Measurements from ENCODE around the gene SORBS2.
"Not testable (repeated sequence)": the region's sequence is repeated elsewhere in the genome, so short reads cannot be mapped to it uniquely, and the experiment has no call there.

SORBS2 gene, protein sequence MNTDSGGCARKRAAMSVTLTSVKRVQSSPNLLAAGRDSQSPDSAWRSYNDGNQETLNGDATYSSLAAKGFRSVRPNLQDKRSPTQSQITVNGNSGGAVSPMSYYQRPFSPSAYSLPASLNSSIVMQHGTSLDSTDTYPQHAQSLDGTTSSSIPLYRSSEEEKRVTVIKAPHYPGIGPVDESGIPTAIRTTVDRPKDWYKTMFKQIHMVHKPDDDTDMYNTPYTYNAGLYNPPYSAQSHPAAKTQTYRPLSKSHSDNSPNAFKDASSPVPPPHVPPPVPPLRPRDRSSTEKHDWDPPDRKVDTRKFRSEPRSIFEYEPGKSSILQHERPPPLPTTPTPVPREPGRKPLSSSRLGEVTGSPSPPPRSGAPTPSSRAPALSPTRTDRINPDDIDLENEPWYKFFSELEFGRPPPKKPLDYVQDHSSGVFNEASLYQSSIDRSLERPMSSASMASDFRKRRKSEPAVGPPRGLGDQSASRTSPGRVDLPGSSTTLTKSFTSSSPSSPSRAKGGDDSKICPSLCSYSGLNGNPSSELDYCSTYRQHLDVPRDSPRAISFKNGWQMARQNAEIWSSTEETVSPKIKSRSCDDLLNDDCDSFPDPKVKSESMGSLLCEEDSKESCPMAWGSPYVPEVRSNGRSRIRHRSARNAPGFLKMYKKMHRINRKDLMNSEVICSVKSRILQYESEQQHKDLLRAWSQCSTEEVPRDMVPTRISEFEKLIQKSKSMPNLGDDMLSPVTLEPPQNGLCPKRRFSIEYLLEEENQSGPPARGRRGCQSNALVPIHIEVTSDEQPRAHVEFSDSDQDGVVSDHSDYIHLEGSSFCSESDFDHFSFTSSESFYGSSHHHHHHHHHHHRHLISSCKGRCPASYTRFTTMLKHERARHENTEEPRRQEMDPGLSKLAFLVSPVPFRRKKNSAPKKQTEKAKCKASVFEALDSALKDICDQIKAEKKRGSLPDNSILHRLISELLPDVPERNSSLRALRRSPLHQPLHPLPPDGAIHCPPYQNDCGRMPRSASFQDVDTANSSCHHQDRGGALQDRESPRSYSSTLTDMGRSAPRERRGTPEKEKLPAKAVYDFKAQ (N-terminal part only)

DNA sequence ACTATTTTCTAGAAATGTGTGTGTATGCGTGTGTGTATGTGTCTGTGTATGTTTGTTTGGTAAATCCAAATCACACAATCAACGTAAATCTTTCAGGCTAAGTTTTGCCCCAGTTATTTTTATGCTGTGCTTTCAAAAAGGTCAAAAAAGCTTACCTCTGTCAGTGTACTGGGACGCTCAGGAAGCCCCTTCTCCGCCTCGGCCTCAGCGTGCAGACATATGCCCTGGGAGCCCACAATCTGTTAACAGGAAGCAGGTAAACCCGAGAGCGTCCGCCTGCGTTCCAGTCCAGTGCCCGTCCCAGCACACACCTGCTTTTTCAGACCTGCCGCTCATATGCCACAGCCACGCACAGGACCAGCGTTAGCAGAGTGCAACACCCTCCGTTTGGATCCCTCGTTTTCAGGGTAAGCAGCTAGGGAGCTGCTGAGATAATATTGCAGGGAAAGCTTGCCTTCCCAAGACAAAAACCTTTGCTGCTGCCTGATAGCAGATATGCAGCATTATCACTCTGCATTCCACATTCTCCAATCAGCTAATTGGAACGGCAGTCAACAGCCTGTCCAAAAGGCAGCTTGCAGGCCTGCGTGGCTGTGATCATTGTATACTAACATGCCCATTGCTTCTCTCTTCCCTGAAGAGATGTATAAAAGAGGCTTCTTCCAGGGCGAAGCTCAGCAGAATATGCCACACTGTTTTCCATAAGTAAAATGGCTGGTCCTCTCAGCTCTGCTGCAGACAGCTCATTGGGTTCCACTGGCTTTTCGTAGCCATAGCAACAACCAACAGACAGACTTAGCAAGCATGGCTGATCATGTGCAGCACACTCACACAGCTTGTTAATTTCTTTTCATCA lies at the start of gene SORBS2:
Gene SORBS2 (minus strand): TSS at position 686 of the 856 bp plus-strand sequence. CDS start 121,623 bp downstream, outside the sequence.
- H3K4me3 Mint-ChIP-seq: peak within 1 kb of the TSS; percentile 39

DNA sequence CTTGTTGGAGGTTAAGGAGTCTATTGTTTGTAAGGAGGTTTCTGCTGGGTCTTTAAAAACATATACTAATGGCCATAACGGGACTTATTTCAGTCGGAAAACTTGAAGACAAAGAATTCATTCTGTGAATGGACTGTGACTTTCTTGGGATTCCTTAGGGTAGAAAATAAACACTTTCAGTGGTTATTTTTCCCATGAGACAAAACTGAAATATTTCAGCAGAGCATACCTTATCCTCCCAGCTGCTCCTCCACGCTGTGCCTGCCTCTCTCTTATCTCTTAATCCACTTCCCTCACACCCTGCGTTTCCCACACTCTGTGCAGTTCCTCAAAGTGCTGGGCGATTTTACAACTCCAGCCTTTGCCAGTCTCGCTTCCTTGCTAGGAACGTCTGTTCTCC lies 47.1 kb upstream of the SORBS2 start:
- Mint-ChIP-seq H3K27ac (no peak overlapping the region), H3K4me1 (no peaks in the 10 kb centered on the region), H3K27me3 (peaks cover 31% of the 10 kb centered on the region), H3K36me3 (peaks cover 6% of the 10 kb centered on the region), H3K4me3 (no peak overlapping the region), H3K9me3 (peaks cover 9% of the 10 kb centered on the region)
- ATAC-seq: no peak

More for the DNA sequence above, at the start of gene SORBS2:
- no peaks in the 10 kb centered on the region for H3K9me3 Mint-ChIP-seq
- H3K27ac Mint-ChIP-seq: peak within 1 kb of the TSS; percentile 56
- H3K4me1 Mint-ChIP-seq: peaks cover 17% of the 10 kb centered on the region
- H3K27me3 Mint-ChIP-seq: peaks cover 24% of the 10 kb centered on the region
- ATAC-seq: peak; percentile 96
- no peaks in the 10 kb centered on the region for H3K36me3 Mint-ChIP-seq

DNA sequence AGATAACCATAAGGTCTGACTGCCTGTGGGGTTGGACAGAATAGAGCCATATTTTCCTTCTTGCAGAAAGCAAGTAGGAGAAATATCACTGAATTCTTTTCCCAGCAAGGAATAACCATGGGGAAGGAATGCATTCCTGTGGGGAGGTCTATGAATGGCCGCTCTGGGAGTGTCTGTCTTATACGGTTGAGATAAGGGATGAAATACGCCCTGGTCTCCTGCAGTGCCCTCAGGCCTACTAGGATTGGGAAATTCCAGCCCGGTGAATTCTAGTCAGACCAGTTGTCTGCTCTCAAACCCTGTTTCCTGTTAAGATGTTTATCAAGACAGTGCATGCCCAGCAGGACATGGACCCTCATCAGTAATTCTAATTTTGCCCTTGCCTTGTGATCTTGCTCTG lies 45.6 kb upstream of the SORBS2 start:
- peaks cover 38% of the 10 kb centered on the region for H3K27me3 Mint-ChIP-seq
- H3K9me3 Mint-ChIP-seq, H3K27ac Mint-ChIP-seq, ATAC-seq, H3K4me1 Mint-ChIP-seq, H3K4me3 Mint-ChIP-seq, H3K36me3 Mint-ChIP-seq: not testable (repeated sequence)

DNA sequence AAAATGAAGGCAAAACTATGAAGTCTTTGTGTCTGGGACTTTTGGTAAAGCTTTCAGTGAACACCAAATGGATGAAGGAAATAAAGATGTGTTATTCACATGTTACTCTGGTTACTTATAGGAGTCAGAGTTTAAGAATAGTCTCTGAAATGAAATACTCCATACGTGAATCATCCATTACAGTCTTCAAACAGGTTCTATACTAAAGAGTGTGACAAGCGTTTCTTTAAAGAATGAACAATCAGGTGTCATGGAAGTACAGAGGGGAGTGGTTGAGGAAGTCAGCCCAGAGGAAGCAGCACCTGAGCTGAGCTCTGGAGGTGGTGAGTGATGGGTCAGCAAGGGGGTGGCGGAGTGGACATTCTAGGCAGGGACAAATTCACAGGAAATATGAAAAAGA lies 41.8 kb upstream of the SORBS2 start:
- Mint-ChIP-seq H3K4me1 (no peaks in the 10 kb centered on the region), H3K9me3 (peaks cover 6% of the 10 kb centered on the region), H3K4me3 (no peak overlapping the region), H3K27ac (no peak overlapping the region), H3K27me3 (peaks cover 16% of the 10 kb centered on the region), H3K36me3 (peaks cover 6% of the 10 kb centered on the region)
- no peak for ATAC-seq

DNA sequence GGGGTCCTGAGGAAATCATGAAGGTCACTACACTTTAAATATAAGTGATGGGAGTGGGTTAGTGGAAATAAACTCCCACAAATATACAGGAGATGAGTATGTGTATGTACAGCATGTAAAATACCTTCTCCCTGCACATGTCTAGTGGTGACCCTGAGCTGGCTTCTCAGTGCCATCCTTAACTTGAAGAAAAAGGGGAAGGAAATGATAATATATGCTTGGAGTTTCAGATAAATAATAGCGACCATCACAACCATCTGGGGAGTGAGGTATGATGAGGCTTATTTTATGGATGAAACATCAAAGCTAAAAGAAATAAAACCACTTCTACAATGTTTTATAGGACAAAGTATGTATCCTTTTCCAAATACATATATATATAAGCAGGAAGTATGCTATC lies 41.0 kb upstream of the SORBS2 start:
- peaks cover 3% of the 10 kb centered on the region for H3K36me3 Mint-ChIP-seq
- peaks cover 5% of the 10 kb centered on the region for H3K9me3 Mint-ChIP-seq
- no peak for ATAC-seq
- H3K27ac Mint-ChIP-seq: no peak overlapping the region
- H3K4me1 Mint-ChIP-seq: no peaks in the 10 kb centered on the region
- H3K27me3 Mint-ChIP-seq: peaks cover 16% of the 10 kb centered on the region
- H3K4me3 Mint-ChIP-seq: no peak overlapping the region

DNA sequence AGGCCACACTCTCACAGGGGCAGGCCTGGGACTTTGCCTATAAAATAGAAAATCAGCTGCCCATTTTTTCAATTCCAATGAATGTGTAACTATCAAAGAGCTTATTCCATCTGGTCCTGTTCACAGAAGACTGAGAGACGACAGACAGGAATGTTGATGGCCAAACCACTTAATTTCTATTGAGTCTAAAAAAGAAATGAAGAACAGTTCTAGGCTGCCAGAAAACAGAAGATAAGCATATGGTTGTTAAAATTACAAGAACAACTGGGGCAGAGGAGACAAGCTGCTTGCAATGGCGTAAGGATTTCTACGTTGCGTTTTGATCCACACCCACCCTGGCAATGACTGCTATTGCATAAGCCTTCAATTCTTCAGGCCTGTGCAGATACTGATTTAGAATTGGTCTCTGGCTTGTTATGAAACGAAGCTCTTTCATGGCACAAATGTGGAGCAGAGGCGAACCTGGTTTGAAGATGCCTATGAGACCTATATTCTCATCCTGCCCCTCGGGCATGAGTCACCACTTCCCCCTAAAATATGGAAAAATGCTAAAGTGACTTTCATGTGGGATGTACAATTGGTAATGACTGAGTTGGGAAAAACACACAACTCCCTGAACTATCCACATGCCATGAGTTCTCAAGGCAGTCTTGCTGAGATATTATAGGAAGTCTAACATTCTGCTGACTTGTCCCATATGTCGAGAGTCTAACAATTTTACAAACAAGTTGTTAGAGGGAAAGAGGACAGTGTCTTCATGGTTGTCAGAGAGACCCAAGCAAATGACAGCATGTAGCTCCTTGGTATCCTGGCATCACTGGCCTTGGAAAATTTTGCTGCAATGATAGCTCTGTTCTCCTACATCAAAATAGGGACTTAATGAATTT lies 37.9 kb upstream of the SORBS2 start:
- H3K27me3 Mint-ChIP-seq: peaks cover 14% of the 10 kb centered on the region
- H3K4me3 Mint-ChIP-seq: no peak overlapping the region
- no peaks in the 10 kb centered on the region for H3K36me3 Mint-ChIP-seq
- H3K9me3 Mint-ChIP-seq: peaks cover 5% of the 10 kb centered on the region
- no peak overlapping the region for H3K27ac Mint-ChIP-seq
- ATAC-seq: no peak
- no peaks in the 10 kb centered on the region for H3K4me1 Mint-ChIP-seq

DNA sequence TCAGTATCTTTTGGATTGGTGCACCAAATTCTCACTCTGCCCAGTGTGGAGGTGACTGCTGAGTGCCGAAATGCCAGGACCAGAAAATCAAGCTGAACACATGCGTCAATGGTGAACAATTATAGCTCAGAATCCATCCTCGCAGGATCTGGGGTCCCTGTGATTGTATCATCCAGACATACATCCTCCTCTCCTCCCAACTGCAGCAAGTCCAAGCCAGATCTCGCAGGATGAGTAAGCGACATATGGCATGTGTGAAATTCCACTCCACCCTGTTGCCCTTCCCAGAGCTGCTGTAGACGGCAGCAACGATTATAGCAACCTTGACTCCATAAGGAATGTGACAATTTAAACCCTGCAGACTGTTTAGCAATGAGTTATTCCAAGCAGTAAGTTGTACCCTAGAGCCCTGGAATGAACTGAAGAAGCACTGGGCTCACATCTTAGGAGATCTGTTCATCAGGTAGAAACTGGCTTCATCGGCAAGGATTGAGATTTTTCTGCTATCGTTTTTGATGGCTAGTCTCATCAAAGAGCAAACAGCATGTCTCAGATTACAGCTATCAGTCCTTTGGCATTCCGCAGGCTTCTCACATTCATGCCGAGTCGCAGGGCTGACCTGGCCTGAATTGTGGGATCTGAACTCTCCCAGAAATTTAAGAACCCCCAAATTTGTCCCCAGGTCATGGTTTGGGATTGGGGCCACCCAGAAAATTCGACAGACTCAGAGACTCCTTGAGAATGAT lies 35.5 kb upstream of the SORBS2 start:
- Mint-ChIP-seq H3K36me3 (no peaks in the 10 kb centered on the region), H3K4me3 (no peak overlapping the region), H3K27ac (no peak overlapping the region), H3K9me3 (peaks cover 12% of the 10 kb centered on the region), H3K27me3 (no peaks in the 10 kb centered on the region), H3K4me1 (no peaks in the 10 kb centered on the region)
- ATAC-seq: no peak

DNA sequence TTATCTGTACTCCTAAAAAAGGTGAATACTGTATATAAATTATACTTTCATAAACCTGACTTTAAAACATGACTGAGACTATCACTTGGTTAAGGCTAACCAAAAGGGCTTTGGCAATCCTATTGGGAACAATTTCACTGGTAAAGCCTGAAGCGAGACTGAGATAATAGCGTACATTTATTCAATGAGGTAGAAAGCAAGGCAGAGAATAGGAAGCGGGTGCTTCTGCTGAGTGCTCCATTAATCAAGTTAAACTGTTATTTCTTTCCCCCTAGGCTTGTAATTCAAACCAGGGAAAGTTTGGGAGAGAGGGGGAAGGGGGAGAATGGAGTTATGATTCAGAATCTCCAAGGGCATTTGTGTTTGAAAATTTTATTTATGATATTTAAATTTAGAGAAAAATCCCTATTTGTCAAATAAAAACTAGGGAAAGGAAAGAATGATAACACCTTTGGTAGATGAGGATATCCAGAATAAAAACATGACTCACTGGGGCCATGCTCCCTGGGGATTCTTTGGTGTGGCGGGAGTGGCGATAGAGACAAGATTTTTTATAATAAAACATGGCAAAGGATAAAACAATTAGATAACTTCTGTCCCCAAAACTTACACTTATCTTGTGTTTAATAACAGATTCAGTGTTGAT lies 34.6 kb upstream of the SORBS2 start:
- no peaks in the 10 kb centered on the region for H3K36me3 Mint-ChIP-seq
- no peak for ATAC-seq
- H3K9me3 Mint-ChIP-seq: peaks cover 12% of the 10 kb centered on the region
- H3K27ac Mint-ChIP-seq: no peak overlapping the region
- H3K4me1 Mint-ChIP-seq: no peaks in the 10 kb centered on the region
- H3K27me3 Mint-ChIP-seq: no peaks in the 10 kb centered on the region
- no peak overlapping the region for H3K4me3 Mint-ChIP-seq

DNA sequence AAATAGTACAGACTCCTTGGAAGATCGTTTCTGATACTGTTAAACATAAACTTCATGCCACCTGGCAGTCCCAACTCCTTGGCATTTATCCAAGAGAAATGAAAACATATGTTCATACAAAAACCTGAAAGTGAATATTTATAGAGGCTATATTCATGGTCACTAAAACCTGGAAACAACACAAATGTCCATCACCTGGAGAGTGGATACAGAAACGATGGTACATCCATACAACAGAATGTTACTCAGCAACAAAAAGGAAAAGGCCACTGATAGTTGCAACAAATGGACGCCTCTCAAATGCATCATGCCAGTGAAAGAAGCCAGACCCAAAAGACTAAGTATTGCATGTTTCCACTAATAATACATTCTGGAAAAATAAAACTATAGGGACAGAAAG lies 34.0 kb upstream of the SORBS2 start:
- H3K4me1 Mint-ChIP-seq: no peaks in the 10 kb centered on the region
- peaks cover 12% of the 10 kb centered on the region for H3K9me3 Mint-ChIP-seq
- no peaks in the 10 kb centered on the region for H3K27me3 Mint-ChIP-seq
- no peak overlapping the region for H3K4me3 Mint-ChIP-seq
- no peak overlapping the region for H3K27ac Mint-ChIP-seq
- H3K36me3 Mint-ChIP-seq: no peaks in the 10 kb centered on the region
- no peak for ATAC-seq

DNA sequence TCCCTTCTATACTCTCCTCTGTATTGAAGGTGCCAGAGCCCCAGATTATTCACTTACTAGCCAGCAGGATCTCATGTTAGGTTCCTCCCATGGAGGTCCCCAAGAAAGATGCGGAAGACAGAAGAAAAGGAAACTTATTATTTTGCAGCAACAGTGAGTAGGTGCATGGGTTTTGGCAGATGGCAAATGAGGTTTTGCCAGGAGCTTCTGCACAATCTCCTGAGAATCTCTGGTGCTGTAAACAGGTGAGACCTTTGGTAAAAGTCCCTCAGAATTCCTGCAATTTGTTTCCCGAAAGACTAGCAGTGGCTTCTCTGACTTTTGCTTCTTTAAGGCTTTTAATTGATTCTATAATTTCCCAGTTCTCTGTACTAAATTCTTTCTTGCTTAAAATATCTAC lies 29.5 kb upstream of the SORBS2 start:
- ATAC-seq: no peak
- no peak overlapping the region for H3K4me3 Mint-ChIP-seq
- H3K27me3 Mint-ChIP-seq: no peaks in the 10 kb centered on the region
- no peaks in the 10 kb centered on the region for H3K4me1 Mint-ChIP-seq
- peaks cover 10% of the 10 kb centered on the region for H3K9me3 Mint-ChIP-seq
- no peak overlapping the region for H3K27ac Mint-ChIP-seq
- no peaks in the 10 kb centered on the region for H3K36me3 Mint-ChIP-seq

DNA sequence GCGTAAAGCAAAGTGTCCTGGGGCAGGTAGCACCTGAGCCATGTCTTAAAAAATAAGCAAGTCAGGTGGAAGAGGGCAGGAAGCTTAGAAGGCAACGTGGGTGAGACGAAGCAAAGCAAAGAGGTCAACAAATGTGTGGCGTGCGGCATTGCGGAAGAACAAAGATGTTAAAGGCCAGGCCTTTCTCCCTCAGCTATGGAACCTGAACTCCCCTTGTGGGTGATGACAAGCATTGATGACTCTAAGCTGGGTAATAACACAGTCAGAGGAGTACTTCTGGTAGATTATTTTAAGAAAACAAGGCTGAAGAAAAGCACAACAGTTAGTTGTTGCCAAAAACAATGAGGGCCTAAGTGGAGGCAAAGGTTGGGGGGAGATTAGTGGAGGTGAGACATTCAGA lies 29.0 kb upstream of the SORBS2 start:
- ATAC-seq: no peak
- H3K4me3 Mint-ChIP-seq: no peak overlapping the region
- no peaks in the 10 kb centered on the region for H3K4me1 Mint-ChIP-seq
- no peaks in the 10 kb centered on the region for H3K27me3 Mint-ChIP-seq
- no peaks in the 10 kb centered on the region for H3K36me3 Mint-ChIP-seq
- H3K9me3 Mint-ChIP-seq: peaks cover 10% of the 10 kb centered on the region
- no peak overlapping the region for H3K27ac Mint-ChIP-seq

DNA sequence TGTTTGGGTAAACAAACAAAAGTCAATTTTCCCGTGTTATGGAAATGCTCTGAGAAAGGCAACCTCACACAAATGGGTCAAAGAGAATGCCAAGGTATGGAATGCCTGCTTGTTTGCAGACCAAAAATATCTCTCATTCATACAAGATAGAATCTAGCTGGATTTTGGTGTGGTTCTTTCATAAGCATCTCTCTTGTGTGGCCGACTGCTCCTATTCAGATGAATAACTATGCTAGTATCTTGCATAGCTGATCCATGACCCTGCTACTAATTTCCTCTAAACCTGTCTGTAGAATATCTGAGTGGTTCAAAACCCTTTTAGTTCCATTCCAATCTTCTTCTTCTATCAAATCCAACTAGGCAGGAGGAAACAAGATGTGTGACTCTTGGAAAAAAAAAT lies 28.2 kb upstream of the SORBS2 start:
- no peaks in the 10 kb centered on the region for H3K36me3 Mint-ChIP-seq
- no peaks in the 10 kb centered on the region for H3K27me3 Mint-ChIP-seq
- ATAC-seq: no peak
- H3K27ac Mint-ChIP-seq: no peak overlapping the region
- H3K4me3 Mint-ChIP-seq: no peak overlapping the region
- no peaks in the 10 kb centered on the region for H3K4me1 Mint-ChIP-seq
- peaks cover 7% of the 10 kb centered on the region for H3K9me3 Mint-ChIP-seq

DNA sequence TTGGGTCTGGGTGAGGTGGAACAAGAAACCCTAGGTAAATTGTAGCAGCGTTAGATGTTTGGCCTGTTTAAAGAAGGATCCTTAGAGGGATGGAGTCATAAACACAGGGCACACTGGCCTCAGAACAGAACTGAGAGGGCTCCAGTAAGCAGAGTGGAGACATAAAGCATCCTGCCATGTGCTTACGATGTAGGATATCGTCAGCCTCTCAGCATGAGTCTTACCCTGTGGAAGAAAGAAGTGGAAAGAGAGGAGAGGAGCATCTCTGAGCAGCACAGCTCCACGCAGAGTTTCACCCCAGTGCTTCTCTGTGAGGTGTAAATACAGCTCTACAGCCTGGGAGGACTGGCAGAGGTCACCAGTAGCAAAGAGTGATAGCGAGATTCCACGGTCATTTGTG lies 27.8 kb upstream of the SORBS2 start:
- H3K9me3 Mint-ChIP-seq: peaks cover 6% of the 10 kb centered on the region
- H3K36me3 Mint-ChIP-seq: no peaks in the 10 kb centered on the region
- H3K27me3 Mint-ChIP-seq: no peaks in the 10 kb centered on the region
- no peak overlapping the region for H3K27ac Mint-ChIP-seq
- ATAC-seq: no peak
- H3K4me1 Mint-ChIP-seq: no peaks in the 10 kb centered on the region
- H3K4me3 Mint-ChIP-seq: no peak overlapping the region

All from stimulated activated memory B cell treated with anti-CD40 and anti-IgM and Interleukin-4, amounts not matched to agents 10 μg/mL and 1 μg/mL and 100 μg/mL, for 72 hours (primary cell).